SJSA1 (cell line): ENCODE data around the gene C1R. TPM values are rescaled to one million over a fixed set of nuclear protein-coding genes. Genes with fewer than 3 reads are reported as not detected.
A peak's percentile ranks its signal among the peaks of the same experiment; 100 is the strongest.

Experiments
- DNase-seq, 2 experiments: peaks; one replicate each; pipeline ENCODE4 v3.0.0-alpha.2; 2015 to 2020; ENCODE audit warnings: low spot score in 2 of 2, low read depth in 1 of 2
- H3K27ac ChIP-seq: fragments of 250-450 bp; sonication (Bioruptor Pico); 2 replicates; pipeline ENCODE4 v1.5.1; 2020; ENCODE audit warnings: mild to moderate bottlenecking, moderate library complexity
- H3K27me3 ChIP-seq: fragments of 250-450 bp; sonication (Bioruptor Pico); replicated peaks from 2 replicates; pipeline ENCODE4 v1.5.1; 2020; ENCODE audit warnings: mild to moderate bottlenecking, moderate library complexity
- H3K36me3 ChIP-seq: fragments of 250-450 bp; sonication (Bioruptor Pico); 2 replicates; pipeline ENCODE4 v1.5.1; 2020; ENCODE audit warnings: mild to moderate bottlenecking
- H3K4me1 ChIP-seq: fragments of 250-450 bp; sonication (Bioruptor Pico); replicated peaks from 2 replicates; pipeline ENCODE4 v1.6.1; 2021; ENCODE audit warnings: mild to moderate bottlenecking
- H3K4me3 ChIP-seq: fragments of 250-450 bp; sonication (Bioruptor Pico); 2 replicates; pipeline ENCODE4 v1.5.1; 2020; ENCODE audit warnings: mild to moderate bottlenecking
- H3K9me3 ChIP-seq: fragments of 250-450 bp; sonication (Bioruptor Pico); replicated peaks from 2 replicates; pipeline ENCODE4 v1.5.1; 2020; ENCODE audit warnings: mild to moderate bottlenecking
- total RNA-seq: library from RNA; depleted of rRNA; stranded (reverse); fragments of >200 nt; shearing (Covaris generic); gene quantifications from 2 replicates; pipeline ENCODE4 v1.2.3, GENCODE V29; 2014; rRNA removed

Gene C1R
- total RNA-seq: 36.1 and 45.7 TPM in 2 replicates

GRCh38 chr12:7092229-7092985, at the start of gene C1R:
Gene C1R, minus strand, starts transcription at chr12:7092445. Its CDS starts 57 bp downstream, at chr12:7092388.
- peaks cover 13% of the 10 kb centered on the region for H3K4me1 ChIP-seq
- H3K36me3 ChIP-seq: 0 out of 2 replicates have a peak, but pooled peaks cover 5% of the 10 kb centered on the region
- no peaks in the 10 kb centered on the region for H3K9me3 ChIP-seq
- DNase-seq: peak; percentile 87 to 89
- peak within 1 kb of the TSS; percentile 32 for H3K4me3 ChIP-seq
- no peaks in the 10 kb centered on the region for H3K27me3 ChIP-seq
- 0 out of 2 replicates have a peak within 1 kb of the TSS, but pooled peaks have one; percentile 1 for H3K27ac ChIP-seq

GRCh38 chr12:7141351-7142005, 49.2 kb upstream of the C1R start:
- H3K27ac ChIP-seq: no peak overlapping the region
- no peaks in the 10 kb centered on the region for H3K4me1 ChIP-seq
- no peaks in the 10 kb centered on the region for H3K36me3 ChIP-seq
- no peaks in the 10 kb centered on the region for H3K9me3 ChIP-seq
- DNase-seq: no peak
- no peak overlapping the region for H3K4me3 ChIP-seq
- H3K27me3 ChIP-seq: no peaks in the 10 kb centered on the region; the same call in 1 of the 2 replicates

- H3K27ac ChIP-seq: no peak overlapping the region
- H3K36me3 ChIP-seq: no peaks in the 10 kb centered on the region
- no peaks in the 10 kb centered on the region for H3K9me3 ChIP-seq
- H3K27me3 ChIP-seq: no peaks in the 10 kb centered on the region; the same call in 1 of the 2 replicates
- no peak for DNase-seq
- H3K4me1 ChIP-seq: no peaks in the 10 kb centered on the region
- H3K4me3 ChIP-seq: no peak overlapping the region
These were observed 47.0 kb upstream of the C1R start for GRCh38 chr12:7139200-7139599.

- Histone ChIP-seq H3K36me3 (no peaks in the 10 kb centered on the region), H3K27me3 (no peaks in the 10 kb centered on the region; the same call in 1 of the 2 replicates), H3K4me3 (no peak overlapping the region), H3K9me3 (no peaks in the 10 kb centered on the region), H3K27ac (no peak overlapping the region), H3K4me1 (no peaks in the 10 kb centered on the region)
- DNase-seq: no peak
These were observed 45.7 kb upstream of the C1R start for GRCh38 chr12:7137908-7138307.

GRCh38 chr12:7136676-7137075, 44.4 kb upstream of the C1R start:
- no peaks in the 10 kb centered on the region for H3K9me3 ChIP-seq
- no peaks in the 10 kb centered on the region for H3K36me3 ChIP-seq
- no peak for DNase-seq
- H3K4me1 ChIP-seq: no peaks in the 10 kb centered on the region
- H3K4me3 ChIP-seq: no peak overlapping the region
- peaks cover 3% of the 10 kb centered on the region; the same call in 1 of the 2 replicates for H3K27me3 ChIP-seq
- H3K27ac ChIP-seq: no peak overlapping the region

GRCh38 chr12:7136071-7136470, 43.8 kb upstream of the C1R start:
- DNase-seq: no peak
- no peaks in the 10 kb centered on the region for H3K9me3 ChIP-seq
- peaks cover 8% of the 10 kb centered on the region for H3K27me3 ChIP-seq
- no peak overlapping the region for H3K4me3 ChIP-seq
- peaks cover under 1% of the 10 kb centered on the region; the same call in 1 of the 2 replicates for H3K4me1 ChIP-seq
- H3K27ac ChIP-seq: no peak overlapping the region
- no peaks in the 10 kb centered on the region for H3K36me3 ChIP-seq

GRCh38 chr12:7134396-7135166, 42.3 kb upstream of the C1R start:
- H3K9me3 ChIP-seq: no peaks in the 10 kb centered on the region
- peaks cover 21% of the 10 kb centered on the region for H3K27me3 ChIP-seq
- no peak for DNase-seq
- peaks cover 11% of the 10 kb centered on the region for H3K4me1 ChIP-seq
- H3K27ac ChIP-seq: no peak overlapping the region
- H3K36me3 ChIP-seq: no peaks in the 10 kb centered on the region
- H3K4me3 ChIP-seq: no peak overlapping the region

GRCh38 chr12:7131502-7131866, 39.2 kb upstream of the C1R start:
- no peak for DNase-seq
- H3K27ac ChIP-seq: no peak overlapping the region
- H3K4me3 ChIP-seq: no peak overlapping the region

GRCh38 chr12:7130701-7131501, 38.7 kb upstream of the C1R start:
- H3K4me1 ChIP-seq: peaks cover 13% of the 10 kb centered on the region
- no peaks in the 10 kb centered on the region for H3K36me3 ChIP-seq
- H3K27me3 ChIP-seq: peaks cover 32% of the 10 kb centered on the region
- H3K27ac ChIP-seq: no peak overlapping the region
- no peak overlapping the region for H3K4me3 ChIP-seq
- H3K9me3 ChIP-seq: no peaks in the 10 kb centered on the region
- DNase-seq: no peak

More at GRCh38 chr12:7131502-7131866, 39.2 kb upstream of the C1R start:
- Histone ChIP-seq H3K9me3 (no peaks in the 10 kb centered on the region), H3K36me3 (no peaks in the 10 kb centered on the region), H3K27me3 (peaks cover 32% of the 10 kb centered on the region), H3K4me1 (peaks cover 13% of the 10 kb centered on the region)

GRCh38 chr12:7129872-7130691, 37.8 kb upstream of the C1R start, which contains the start of gene CLSTN3:
Gene CLSTN3, plus strand, starts transcription at chr12:7130371. Its CDS starts 278 bp downstream, at chr12:7130649.
- peaks cover 13% of the 10 kb centered on the region for H3K4me1 ChIP-seq
- no peak within 1 kb of the TSS for H3K27ac ChIP-seq
- peak within 1 kb of the TSS; percentile 21 for H3K4me3 ChIP-seq
- H3K27me3 ChIP-seq: peaks cover 37% of the 10 kb centered on the region
- DNase-seq: peak in 1 of 2 experiments; percentile 28
- H3K36me3 ChIP-seq: no peaks in the 10 kb centered on the region
- H3K9me3 ChIP-seq: no peaks in the 10 kb centered on the region

- no peak for DNase-seq
- H3K27ac ChIP-seq: no peak overlapping the region
These were observed 37.1 kb upstream of the C1R start for GRCh38 chr12:7129287-7129871.

GRCh38 chr12:7128681-7129286, 36.5 kb upstream of the C1R start, which contains the start of gene RBP5:
Gene RBP5, minus strand, starts transcription at chr12:7128889. Its CDS starts 114 bp downstream, at chr12:7128775.
- Histone ChIP-seq H3K27me3 (peaks cover 44% of the 10 kb centered on the region), H3K9me3 (no peaks in the 10 kb centered on the region), H3K4me3 (peak within 1 kb of the TSS; percentile 21), H3K27ac (no peak within 1 kb of the TSS), H3K36me3 (no peaks in the 10 kb centered on the region), H3K4me1 (peaks cover 13% of the 10 kb centered on the region)
- DNase-seq: no peak

More at GRCh38 chr12:7129287-7129871, 37.1 kb upstream of the C1R start:
- no peaks in the 10 kb centered on the region for H3K9me3 ChIP-seq
- peak overlapping the region; percentile 21 for H3K4me3 ChIP-seq
- peaks cover 13% of the 10 kb centered on the region for H3K4me1 ChIP-seq
- no peaks in the 10 kb centered on the region for H3K36me3 ChIP-seq
- H3K27me3 ChIP-seq: peaks cover 41% of the 10 kb centered on the region
